ENCODE data around the gene CASQ1.

CASQ1 gene

GRCh38 chr1:160189649-160190625, at the start of gene CASQ1:
Gene CASQ1 (plus strand): TSS chr1:160190575. CDS start chr1:160190752, 177 bp downstream.
- DNase-seq: no peak

- no peak for DNase-seq
Observed at GRCh38 chr1:160143695-160144094, 46.7 kb upstream of the CASQ1 start.

GRCh38 chr1:160144921-160145320, 45.5 kb upstream of the CASQ1 start:
- no peak for DNase-seq

- no peak for DNase-seq
Observed at GRCh38 chr1:160146107-160146506, 44.3 kb upstream of the CASQ1 start.

GRCh38 chr1:160148121-160148520, 42.3 kb upstream of the CASQ1 start:
- no peak for DNase-seq

- DNase-seq: no peak
Observed at GRCh38 chr1:160149233-160149632, 41.1 kb upstream of the CASQ1 start.

- DNase-seq: no peak
Observed at GRCh38 chr1:160149716-160150115, 40.7 kb upstream of the CASQ1 start.

GRCh38 chr1:160151303-160151702, 39.1 kb upstream of the CASQ1 start, which contains the start of gene ATP1A4:
Gene ATP1A4 (plus strand): TSS chr1:160151603. CDS start chr1:160152041, 438 bp downstream.
- no peak for DNase-seq

GRCh38 chr1:160154790-160155189, 35.6 kb upstream of the CASQ1 start:
- no peak for DNase-seq

GRCh38 chr1:160156361-160156760, 34.0 kb upstream of the CASQ1 start:
- no peak for DNase-seq

- DNase-seq: no peak
Observed at GRCh38 chr1:160157174-160157573, 33.2 kb upstream of the CASQ1 start.

GRCh38 chr1:160158031-160158430, 32.3 kb upstream of the CASQ1 start:
- DNase-seq: no peak

- no peak for DNase-seq
Observed at GRCh38 chr1:160158534-160158933, 31.8 kb upstream of the CASQ1 start.

- DNase-seq: no peak
Observed at GRCh38 chr1:160159846-160160245, 30.5 kb upstream of the CASQ1 start.

GRCh38 chr1:160161965-160162705, 28.2 kb upstream of the CASQ1 start:
- DNase-seq: no peak

- DNase-seq: no peak
Observed at GRCh38 chr1:160162931-160163330, 27.4 kb upstream of the CASQ1 start.

- DNase-seq: no peak
Observed at GRCh38 chr1:160163615-160164014, 26.8 kb upstream of the CASQ1 start.

GRCh38 chr1:160164121-160164520, 26.3 kb upstream of the CASQ1 start:
- DNase-seq: no peak

GRCh38 chr1:160166166-160166868, 24.1 kb upstream of the CASQ1 start:
- DNase-seq: no peak

- DNase-seq: no peak
Observed at GRCh38 chr1:160167056-160167455, 23.3 kb upstream of the CASQ1 start.

- DNase-seq: no peak
Observed at GRCh38 chr1:160167580-160167979, 22.8 kb upstream of the CASQ1 start.

- no peak for DNase-seq
Observed at GRCh38 chr1:160168016-160168415, 22.4 kb upstream of the CASQ1 start.
